NCI-H82 treated with DMSO at 0.1 percent for 48 hours (cell line): ENCODE data around the gene CNN1.

Experiments
- DNase-seq: peaks from one replicate; lab custom pipeline; 2025; ENCODE audit not compliant: unreplicated experiment; lab: John Stamatoyannopoulos, UW

The CNN1 gene

GRCh38 chr19:11538232-11539036, at the start of gene CNN1:
Gene CNN1 (plus strand): TSS chr19:11538851. CDS start chr19:11538928, 77 bp downstream.
- no peak for DNase-seq

- DNase-seq, result no peak
Observed at GRCh38 chr19:11489378-11489777, 49.3 kb upstream of the CNN1 start.

DNA sequence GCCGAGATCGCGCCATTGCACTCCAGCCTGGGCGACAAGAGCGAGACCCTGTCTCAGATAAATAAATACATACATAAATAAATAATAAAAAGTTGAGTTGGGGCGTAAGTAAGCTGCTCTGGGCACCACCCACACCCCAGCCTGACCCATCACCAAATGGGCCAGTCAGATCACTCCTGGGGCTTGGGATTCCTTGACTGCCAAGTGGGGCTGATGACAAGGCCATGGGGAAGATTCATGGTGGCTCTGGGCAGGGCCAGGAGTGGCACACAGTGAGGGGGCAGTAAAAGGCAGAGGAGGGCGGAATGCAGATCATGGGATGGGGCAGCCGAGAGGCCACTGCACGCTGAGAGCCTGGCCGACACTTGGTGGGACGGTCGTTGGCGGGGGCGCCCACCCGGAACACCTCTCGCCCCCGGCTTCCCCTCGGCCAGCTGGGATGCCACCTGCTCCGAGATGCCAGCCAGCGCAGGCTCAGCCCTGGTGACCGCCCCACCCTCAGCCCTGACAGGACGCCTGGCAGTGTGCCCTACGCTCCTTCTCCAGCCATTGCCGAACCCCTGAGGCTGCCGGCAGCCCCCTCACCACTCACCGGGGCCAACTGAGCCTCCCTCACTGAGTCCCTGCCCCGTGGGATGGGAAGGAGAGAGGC, 43.9 kb upstream of the CNN1 start:
- no peak for DNase-seq

DNA sequence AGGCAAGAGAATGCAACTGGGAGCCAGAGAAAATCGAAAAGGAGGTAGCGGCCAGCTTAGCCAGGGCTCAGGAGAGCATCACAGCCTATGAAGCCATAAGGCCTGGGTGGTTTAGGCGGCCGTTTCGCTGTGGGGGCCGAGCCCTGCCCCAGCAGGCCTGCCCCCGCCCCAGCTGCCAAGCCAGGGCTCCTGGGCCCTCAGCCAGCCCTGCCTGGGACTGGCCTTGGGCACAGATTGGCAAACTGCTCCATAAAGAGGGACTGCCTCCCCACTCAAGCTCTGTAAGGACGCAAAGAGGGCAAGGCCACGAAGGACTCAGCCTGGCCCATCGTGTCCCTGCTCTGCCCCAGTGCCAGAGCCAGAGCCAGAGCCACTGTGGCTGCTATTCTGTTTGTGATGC, 43.2 kb upstream of the CNN1 start:
- DNase-seq, result no peak

GRCh38 chr19:11495885-11496284, 42.8 kb upstream of the CNN1 start:
- no peak for DNase-seq

- peak; percentile 1 for DNase-seq
Observed at GRCh38 chr19:11496391-11497163, 42.1 kb upstream of the CNN1 start.

- DNase-seq, result no peak
Observed at GRCh38 chr19:11499220-11499726, 39.4 kb upstream of the CNN1 start.

DNA sequence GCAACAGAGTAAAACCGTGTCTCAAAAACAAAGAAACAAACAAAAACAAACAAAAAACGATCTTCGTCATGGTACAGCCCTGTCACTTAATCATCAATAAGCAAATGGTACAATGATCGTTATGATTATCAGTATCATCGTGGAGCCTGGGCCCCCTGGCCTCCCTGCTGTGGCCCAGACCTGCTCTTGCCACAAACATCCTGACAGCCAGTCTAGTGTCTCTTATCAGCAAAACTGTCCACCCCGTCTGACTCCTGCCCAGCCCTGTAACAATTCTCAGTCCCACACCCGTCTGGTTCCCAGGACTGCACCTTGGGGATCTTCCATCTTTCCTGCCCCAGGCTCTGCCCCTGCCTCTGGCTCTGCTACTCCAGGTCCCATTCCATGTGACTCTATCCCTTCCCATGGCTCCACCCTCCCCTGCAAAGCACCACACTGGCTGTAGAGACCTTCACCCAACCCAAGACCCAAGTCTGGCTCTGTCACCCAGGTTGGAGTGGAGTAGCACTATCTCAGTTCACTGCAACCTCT, 38.7 kb upstream of the CNN1 start:
- no peak for DNase-seq

- no peak for DNase-seq
Observed at GRCh38 chr19:11504502-11505031, 34.1 kb upstream of the CNN1 start.

- DNase-seq, result peak; percentile 83
Observed at GRCh38 chr19:11505032-11505503, 33.6 kb upstream of the CNN1 start.

DNA sequence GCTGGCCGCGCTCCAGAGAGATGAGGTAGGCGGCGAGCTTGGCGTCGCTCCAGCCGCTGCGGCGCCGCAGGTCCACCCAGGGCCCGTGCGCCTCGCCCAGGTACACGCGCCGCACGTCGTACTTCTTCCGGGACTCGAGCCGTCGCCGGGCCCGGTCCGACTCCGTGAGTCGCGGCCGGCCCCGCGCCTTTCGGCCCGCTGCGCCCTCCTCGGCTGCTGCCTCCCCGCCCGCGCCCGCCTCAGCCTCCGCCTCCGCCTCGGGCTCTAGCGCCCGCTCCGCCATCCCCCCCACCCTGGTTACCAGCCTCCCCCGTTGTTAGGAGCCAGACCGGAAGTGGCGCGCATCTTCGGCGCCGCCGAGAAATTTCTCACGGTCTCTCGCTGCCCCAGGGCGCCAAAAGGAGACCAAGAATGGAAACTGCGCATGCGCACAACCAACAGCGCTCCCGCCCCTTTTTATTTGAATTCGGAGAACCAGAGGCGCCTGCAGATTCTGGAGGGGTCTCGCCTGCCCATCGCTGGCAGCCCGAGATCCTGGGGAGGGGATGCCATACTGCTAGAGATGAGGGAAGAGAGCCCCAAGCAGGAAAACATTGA, 33.0 kb upstream of the CNN1 start, which contains the start of gene ZNF653:
ZNF653 (minus strand) TSS at position 336 of the 597 bp plus-strand sequence; CDS start at position 283, 53 bp downstream.
- peak; percentile 81 for DNase-seq

GRCh38 chr19:11506101-11506555, 32.5 kb upstream of the CNN1 start:
- DNase-seq, result no peak

DNA sequence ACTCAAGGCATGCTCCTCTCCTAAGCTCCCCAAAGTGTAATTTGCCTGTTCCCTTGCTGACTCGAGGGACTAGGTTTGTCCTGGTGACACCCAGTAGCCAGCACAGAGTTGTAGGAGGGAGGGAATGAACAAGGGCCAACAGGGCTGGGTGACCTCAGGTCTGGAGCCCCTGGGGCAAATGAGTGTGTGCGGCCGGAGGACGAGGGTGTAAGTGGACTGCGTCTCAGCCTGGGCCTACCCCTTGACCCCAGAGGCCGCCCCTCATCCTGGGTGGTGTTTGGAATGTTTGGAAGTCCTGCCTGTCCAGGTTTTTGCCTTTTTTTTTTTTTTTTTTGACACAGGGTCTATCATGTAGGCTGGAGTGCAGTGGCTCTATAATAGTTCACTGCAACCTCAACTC, 31.7 kb upstream of the CNN1 start:
- no peak for DNase-seq

DNA sequence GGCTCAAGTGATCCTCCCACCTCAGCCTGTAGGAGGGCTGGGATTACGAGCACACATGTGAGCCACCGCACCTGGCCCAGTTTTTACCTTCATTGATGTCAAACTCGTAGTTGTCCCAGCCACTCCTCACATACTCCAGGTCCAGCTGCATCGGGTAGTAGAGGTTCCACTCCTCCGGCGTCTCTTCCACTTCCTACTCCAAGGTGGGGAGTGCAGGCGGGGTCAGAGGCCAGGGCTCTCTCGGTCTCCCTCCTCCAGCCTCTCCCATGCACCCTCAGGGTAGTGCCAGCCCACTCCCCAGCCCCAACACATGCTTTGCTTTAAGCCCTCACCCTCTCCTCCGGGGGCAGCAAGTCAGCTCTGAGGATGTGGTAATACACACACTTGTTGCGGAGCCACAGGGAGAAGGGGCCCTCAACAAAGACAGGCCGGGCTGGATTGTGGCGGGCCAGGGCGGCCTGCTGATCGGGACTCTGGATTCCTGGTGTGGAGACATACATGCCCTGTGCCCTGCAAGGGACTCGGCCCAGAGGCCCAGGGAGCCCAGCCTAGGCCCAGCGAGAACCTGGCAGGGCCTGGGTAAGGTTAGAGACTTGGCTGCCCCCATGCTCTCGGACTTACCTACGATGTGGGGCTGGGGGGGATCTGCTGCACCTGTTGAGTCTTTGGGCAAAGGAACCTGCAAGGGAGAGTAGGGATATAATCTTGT, 31.1 kb upstream of the CNN1 start:
- DNase-seq, result no peak

- DNase-seq, result no peak
Observed at GRCh38 chr19:11510444-11510843, 28.2 kb upstream of the CNN1 start.

GRCh38 chr19:11513946-11514345, 24.7 kb upstream of the CNN1 start:
- no peak for DNase-seq

GRCh38 chr19:11519138-11519537, 19.5 kb upstream of the CNN1 start:
- DNase-seq, result no peak

GRCh38 chr19:11528551-11529341, 9.9 kb upstream of the CNN1 start, which contains the start of gene ECSIT:
Gene ECSIT (minus strand): TSS chr19:11529134. CDS start chr19:11519170, 9,964 bp downstream.
- DNase-seq, result peak; percentile 85

DNA sequence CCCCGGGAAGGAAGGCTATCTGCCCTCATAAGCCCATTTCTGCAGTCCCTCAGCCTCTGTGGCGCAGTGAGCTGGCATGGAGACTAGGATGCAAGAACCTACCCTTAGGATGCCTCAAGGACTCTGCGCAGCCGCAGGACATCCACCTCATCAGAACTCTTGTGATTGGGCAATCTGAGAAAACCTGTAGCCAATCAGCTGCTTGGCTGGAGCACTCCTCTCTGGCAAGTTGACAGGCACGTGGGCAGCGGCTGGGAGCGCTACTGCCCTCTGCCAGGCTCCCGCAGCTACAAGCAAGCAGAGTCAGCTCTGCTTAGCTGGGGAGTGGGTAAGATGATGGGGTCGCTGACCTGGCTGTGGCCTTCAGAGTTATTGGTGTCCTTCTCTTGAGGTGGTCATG, 8.2 kb upstream of the CNN1 start:
- DNase-seq, result peak; percentile 81
